Measurements from ENCODE around the gene IPO9.

- no peak for TF ChIP-seq PATZ1 (CRISPR knock-in tag; IDR thresholded peaks at IDR 0.05; ENCODE audit: borderline replicate concordance)
- no peak for TF ChIP-seq ZNF565 (CRISPR knock-in tag; conservative IDR thresholded peaks at IDR 0.05; ENCODE audit: low read depth)
- no peak for TF ChIP-seq TCF4 (CRISPR knock-in tag; IDR thresholded peaks at IDR 0.05; ENCODE audit: borderline replicate concordance)
- TF ChIP-seq CSDC2 (CRISPR knock-in tag; IDR thresholded peaks at IDR 0.05): no peak
- TF ChIP-seq POU6F1 (CRISPR knock-in tag; IDR thresholded peaks at IDR 0.05; ENCODE audit: borderline replicate concordance, low read depth): no peak
- TF ChIP-seq ZFP3 (CRISPR knock-in tag; IDR thresholded peaks at IDR 0.05): no peak
- TF ChIP-seq CREB5 (CRISPR knock-in tag; IDR thresholded peaks at IDR 0.05; ENCODE audit: low read depth): no peak
- no peak for TF ChIP-seq ZNF70 (CRISPR knock-in tag; IDR thresholded peaks at IDR 0.05)
- TF ChIP-seq SNAI2 (CRISPR knock-in tag; IDR thresholded peaks at IDR 0.05): no peak
- TF ChIP-seq ISL1 (CRISPR knock-in tag; IDR thresholded peaks at IDR 0.05): no peak
- TF ChIP-seq BACH2 (CRISPR knock-in tag; IDR thresholded peaks at IDR 0.05; ENCODE audit: borderline replicate concordance): no peak
Measured at GRCh38 chr1:201820413-201820812, 8.5 kb upstream of the IPO9 start.
